Adrenal gland (tissue), 5 donors: ENCODE measurements around the gene UACA.

Experiments used
- CTCF ChIP-seq, 6 experiments: fragments of 450-650 bp in 4 of 6; fragments of 200-600 bp in 2 of 6; sonication (generic) in 1 of 6; IDR thresholded peaks; 1 replicate in 5 of 6; 2 replicates in 1 of 6; pipeline versions ENCODE4 v1.5.1 to v1.8.0; 2016 to 2021; ENCODE audit warnings: antibody characterized with exemption in 6 of 6, mild to moderate bottlenecking in 2 of 6, moderate library complexity in 1 of 6
- POLR2A ChIP-seq, 2 donors: fragments of 450-650 bp; IDR thresholded peaks; one replicate each; pipeline ENCODE4 v1.6.1; 2017; ENCODE audit warnings: antibody characterized with exemption in 2 of 2, mild to moderate bottlenecking in 2 of 2, moderate library complexity in 1 of 2
- donor health status: DM: no; HTN: no; CAD: no.

GRCh38 chr15:70757627-70758026 lies 5.7 kb downstream of the UACA start:
- no peak for TF ChIP-seq POLR2A (IDR thresholded peaks at IDR 0.05)
- no peak for TF ChIP-seq CTCF (IDR thresholded peaks at IDR 0.05)
